ENCODE measurements around the gene PAM.
"Not testable (repeated sequence)": the region's sequence is repeated elsewhere in the genome, so short reads cannot be mapped to it uniquely, and the experiment has no call there.

The PAM gene

DNA sequence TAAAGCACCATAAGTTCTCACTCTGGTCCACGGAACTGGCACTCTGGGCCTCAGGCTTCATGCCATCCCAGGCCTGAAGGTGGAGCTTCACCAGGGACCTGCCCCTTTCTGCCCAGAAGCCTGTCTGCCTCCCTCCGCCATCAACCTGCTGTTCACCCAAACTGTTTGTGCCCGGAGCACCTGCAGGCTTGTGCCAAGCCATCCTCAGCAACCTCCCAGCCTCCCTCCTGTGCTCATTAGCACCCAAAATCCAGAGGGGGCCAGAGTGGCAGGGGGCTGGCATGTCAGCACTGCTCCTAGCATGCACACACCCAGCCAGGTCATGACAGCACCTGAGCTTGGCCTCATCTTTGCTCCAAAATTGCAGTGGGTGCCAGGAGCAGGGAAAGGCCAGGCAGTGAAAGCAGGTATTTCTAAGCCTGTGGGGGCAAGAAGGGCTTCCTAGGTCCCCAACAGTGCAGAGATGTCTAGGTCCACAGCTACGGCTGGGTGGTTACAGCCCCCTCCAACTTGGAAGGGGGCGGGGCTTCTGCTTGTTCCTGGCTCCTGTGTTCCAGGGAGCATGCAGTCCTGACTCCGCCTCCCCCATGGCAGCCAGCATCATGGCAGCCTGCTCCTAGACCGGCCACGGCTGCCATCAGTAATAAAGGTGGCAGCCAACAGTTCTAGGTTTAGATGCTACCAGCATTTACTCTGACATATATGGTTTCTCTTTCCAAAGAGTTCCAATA is 279.7 kb downstream of the PAM start:
- DNase-seq (ENCODE audit: extremely low read depth, insufficient read length), result no peak
- Histone ChIP-seq H3K4me3 (replicated peaks; ENCODE audit: low read depth, low read length) (no peak overlapping the region), H3K27me3 (replicated peaks; ENCODE audit: control insufficient read depth, insufficient read depth, low read length) (no peaks in the 10 kb centered on the region), H3K36me3 (ENCODE audit: control insufficient read depth, insufficient read depth, low read length) (no peaks in the 10 kb centered on the region; the same call in none of the 2 replicates)
- TF ChIP-seq, protein P1, sequence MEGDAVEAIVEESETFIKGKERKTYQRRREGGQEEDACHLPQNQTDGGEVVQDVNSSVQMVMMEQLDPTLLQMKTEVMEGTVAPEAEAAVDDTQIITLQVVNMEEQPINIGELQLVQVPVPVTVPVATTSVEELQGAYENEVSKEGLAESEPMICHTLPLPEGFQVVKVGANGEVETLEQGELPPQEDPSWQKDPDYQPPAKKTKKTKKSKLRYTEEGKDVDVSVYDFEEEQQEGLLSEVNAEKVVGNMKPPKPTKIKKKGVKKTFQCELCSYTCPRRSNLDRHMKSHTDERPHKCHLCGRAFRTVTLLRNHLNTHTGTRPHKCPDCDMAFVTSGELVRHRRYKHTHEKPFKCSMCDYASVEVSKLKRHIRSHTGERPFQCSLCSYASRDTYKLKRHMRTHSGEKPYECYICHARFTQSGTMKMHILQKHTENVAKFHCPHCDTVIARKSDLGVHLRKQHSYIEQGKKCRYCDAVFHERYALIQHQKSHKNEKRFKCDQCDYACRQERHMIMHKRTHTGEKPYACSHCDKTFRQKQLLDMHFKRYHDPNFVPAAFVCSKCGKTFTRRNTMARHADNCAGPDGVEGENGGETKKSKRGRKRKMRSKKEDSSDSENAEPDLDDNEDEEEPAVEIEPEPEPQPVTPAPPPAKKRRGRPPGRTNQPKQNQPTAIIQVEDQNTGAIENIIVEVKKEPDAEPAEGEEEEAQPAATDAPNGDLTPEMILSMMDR (IDR thresholded peaks at IDR 0.05; ENCODE audit: insufficient read depth, low read length, poor library complexity, severe bottlenecking), result no peak

DNA sequence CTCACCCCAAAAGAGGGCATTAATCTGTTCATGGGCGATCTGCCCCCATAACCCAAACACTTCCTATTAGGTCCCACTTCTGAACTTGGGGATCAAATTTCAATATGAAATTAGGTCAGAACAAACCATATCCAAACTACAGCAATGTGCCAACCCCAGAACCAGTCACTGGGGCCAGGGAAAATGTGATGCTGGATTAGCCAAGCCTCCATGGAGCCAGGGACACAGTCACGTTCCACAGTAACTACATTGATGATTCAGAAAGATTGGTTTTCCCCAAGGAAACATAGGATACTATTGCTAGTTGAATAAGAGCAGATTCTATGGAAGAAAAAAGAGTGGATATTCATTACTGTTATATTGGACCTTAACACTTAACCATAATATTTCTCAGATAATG is 280.6 kb downstream of the PAM start:
- H3K4me3 ChIP-seq (replicated peaks; ENCODE audit: low read depth, low read length), result no peak overlapping the region
- no peaks in the 10 kb centered on the region; the same call in 1 of the 2 replicates for H3K36me3 ChIP-seq (ENCODE audit: control insufficient read depth, insufficient read depth, low read length)
- H3K27me3 ChIP-seq (replicated peaks; ENCODE audit: control insufficient read depth, insufficient read depth, low read length), result no peaks in the 10 kb centered on the region
- TF ChIP-seq, protein P1 (IDR thresholded peaks at IDR 0.05; ENCODE audit: insufficient read depth, low read length, poor library complexity, severe bottlenecking), result no peak
- no peak for DNase-seq (ENCODE audit: extremely low read depth, insufficient read length)

DNA sequence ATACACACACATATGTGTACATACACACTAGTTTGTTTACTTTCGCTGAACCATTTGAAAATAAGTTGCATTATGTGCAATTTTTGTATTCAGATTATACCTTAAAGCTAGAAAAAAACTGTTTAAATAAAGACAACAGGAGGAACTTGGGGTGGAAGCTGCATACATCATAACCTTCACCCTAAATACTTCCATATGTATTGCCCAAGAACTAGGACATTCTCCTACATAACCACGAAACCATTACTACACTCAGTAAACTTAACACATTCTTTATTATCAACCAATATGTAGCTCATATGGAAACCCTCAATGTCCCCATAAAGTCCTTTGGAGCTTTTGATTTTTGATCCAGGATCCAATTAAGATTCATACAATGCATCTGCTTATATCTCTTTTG is 281.5 kb downstream of the PAM start:
- no peaks in the 10 kb centered on the region; the same call in 1 of the 2 replicates for H3K36me3 ChIP-seq (ENCODE audit: control insufficient read depth, insufficient read depth, low read length)
- TF ChIP-seq, protein P1 (IDR thresholded peaks at IDR 0.05; ENCODE audit: insufficient read depth, low read length, poor library complexity, severe bottlenecking), result no peak
- DNase-seq (ENCODE audit: extremely low read depth, insufficient read length), result no peak
- H3K4me3 ChIP-seq (replicated peaks; ENCODE audit: low read depth, low read length), result no peak overlapping the region
- no peaks in the 10 kb centered on the region for H3K27me3 ChIP-seq (replicated peaks; ENCODE audit: control insufficient read depth, insufficient read depth, low read length)

DNA sequence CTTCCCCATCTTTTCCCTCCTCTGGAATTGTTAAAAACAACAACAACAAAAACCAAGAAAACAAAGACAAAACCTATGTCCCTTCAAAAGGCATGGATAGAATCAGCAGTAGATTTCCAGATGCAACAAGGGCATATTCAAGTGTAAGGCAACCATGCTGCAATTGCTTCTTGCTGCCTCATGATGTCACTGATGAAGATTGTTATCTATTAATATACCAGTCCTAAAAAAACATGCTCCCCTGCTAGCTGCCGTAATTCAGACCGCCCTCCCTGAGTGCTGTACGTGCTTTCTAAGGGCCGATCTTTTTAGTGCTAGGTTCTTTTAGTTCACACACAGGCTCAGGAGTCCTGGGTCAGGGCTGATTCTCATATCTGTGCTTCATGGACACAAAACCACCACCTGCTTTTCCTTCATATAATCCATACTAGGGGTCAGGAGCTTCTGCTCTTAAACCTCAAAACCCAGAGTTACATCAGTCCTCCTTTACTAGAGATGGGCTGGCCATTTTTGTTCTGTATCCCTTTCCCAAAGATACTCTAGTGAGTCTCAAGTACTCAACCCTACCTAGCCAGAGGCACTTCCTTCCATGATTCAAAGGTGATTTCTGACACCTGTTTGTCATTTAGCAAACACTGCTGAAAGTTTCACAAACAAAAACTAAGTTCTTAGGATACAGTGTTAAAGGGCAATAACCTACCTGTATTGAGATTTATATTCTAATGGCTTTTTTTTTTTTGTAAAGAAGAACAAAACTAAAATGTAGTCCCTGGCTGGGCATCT is 282.8 kb downstream of the PAM start:
- TF ChIP-seq, protein P1 (IDR thresholded peaks at IDR 0.05; ENCODE audit: insufficient read depth, low read length, poor library complexity, severe bottlenecking), result no peak
- Histone ChIP-seq H3K36me3 (ENCODE audit: control insufficient read depth, insufficient read depth, low read length) (no peaks in the 10 kb centered on the region), H3K4me3 (replicated peaks; ENCODE audit: low read depth, low read length) (no peak overlapping the region), H3K27me3 (replicated peaks; ENCODE audit: control insufficient read depth, insufficient read depth, low read length) (no peaks in the 10 kb centered on the region)
- DNase-seq (ENCODE audit: extremely low read depth, insufficient read length), result no peak

DNA sequence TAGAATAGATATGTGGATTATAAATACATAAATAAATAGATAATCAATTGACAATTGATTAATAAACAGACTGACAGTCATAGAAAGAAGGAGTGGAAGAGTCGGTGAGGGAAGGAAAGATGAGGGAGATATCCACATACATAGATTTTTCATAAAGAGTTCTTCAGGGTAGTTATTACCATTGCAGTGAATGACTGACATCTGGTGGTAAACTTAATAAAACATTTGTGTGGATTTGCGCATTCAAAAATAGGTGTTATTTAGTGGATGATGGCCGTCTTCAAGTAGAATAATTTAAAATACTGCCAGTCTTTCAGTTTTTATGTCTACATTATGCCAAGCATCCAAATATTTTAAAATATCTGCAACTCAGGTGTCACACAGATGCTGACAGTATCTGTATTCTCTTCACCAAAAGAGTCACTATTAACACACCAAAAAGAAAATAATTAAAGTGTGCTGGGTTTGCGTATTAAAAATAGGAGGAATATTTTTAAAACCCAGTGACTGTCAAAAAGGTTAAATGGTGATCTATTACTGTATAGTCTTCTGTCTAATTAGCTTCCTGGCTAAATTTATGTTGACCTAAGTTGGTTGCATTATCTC is 286.1 kb downstream of the PAM start:
- TF ChIP-seq, protein P1 (IDR thresholded peaks at IDR 0.05; ENCODE audit: insufficient read depth, low read length, poor library complexity, severe bottlenecking), result peak; percentile 24
- no peak for DNase-seq (ENCODE audit: extremely low read depth, insufficient read length)
- Histone ChIP-seq H3K27me3 (replicated peaks; ENCODE audit: control insufficient read depth, insufficient read depth, low read length) (no peaks in the 10 kb centered on the region), H3K36me3 (ENCODE audit: control insufficient read depth, insufficient read depth, low read length) (no peaks in the 10 kb centered on the region), H3K4me3 (replicated peaks; ENCODE audit: low read depth, low read length) (no peak overlapping the region)

DNA sequence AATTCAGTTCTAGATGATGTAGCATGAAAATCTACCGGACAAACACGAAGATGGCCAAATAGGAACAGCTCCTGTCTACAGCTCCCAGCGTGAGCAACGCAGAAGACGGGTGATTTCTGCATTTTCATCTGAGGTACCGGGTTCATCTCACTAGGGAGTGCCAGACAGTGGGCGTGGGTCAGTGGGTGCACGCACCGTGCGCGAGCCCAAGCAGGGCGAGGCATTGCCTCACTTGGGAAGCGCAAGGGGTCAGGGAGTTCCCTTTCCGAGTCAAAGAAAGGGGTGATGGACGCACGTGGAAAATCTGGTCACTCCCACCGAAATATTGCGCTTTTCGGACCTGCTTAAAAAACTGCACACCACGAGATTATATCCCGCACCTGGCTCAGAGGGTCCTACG is 291.6 kb downstream of the PAM start:
- not testable (repeated sequence) for H3K36me3 ChIP-seq (ENCODE audit: control insufficient read depth, insufficient read depth, low read length); H3K27me3 ChIP-seq (replicated peaks; ENCODE audit: control insufficient read depth, insufficient read depth, low read length); H3K4me3 ChIP-seq (replicated peaks; ENCODE audit: low read depth, low read length); DNase-seq (ENCODE audit: extremely low read depth, insufficient read length)
